ENCODE results near the gene AQP9.

Gene AQP9

DNA sequence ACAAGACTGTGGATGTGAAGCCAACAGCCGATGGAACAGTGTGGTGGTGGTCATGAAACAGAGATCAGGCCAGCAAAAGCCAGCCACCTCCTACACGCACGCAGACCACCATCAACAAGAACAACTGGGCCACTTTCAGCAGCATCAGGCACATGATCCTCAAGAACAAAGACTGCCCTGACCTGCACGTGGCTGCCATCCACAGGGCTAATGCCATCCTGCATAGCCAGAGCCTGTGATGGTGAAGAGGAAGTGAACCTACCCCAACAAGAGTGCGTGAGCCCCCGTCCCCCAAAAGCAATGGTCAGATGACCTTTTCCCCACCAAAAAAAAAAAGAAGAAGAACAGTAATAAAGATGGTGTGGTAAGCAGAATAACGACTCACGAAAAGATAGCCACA, 62.6 kb downstream of the AQP9 start:
- Histone ChIP-seq H3K27me3 (ENCODE audit: insufficient read depth, low read length) (no peaks in the 10 kb centered on the region), H3K9ac (ENCODE audit: low read length) (no peak overlapping the region), H3F3A (ENCODE audit: insufficient read depth, low read length) (no peaks in the 10 kb centered on the region), H3K9me2 (ENCODE audit: low read depth, low read length) (no peaks in the 10 kb centered on the region), H3K9me3 (ENCODE audit: low read length) (no peaks in the 10 kb centered on the region), H4K20me1 (ENCODE audit: insufficient read depth, low read length) (no peaks in the 10 kb centered on the region), H3K27ac (ENCODE audit: low read depth, low read length, poor library complexity, severe bottlenecking) (no peak overlapping the region), H3K79me2 (ENCODE audit: insufficient read depth, low read length) (no peaks in the 10 kb centered on the region), H3K4me3 (ENCODE audit: low read depth, low read length, poor library complexity, severe bottlenecking) (no peak overlapping the region), H3K4me2 (ENCODE audit: low read length) (no peak overlapping the region), H3K4me1 (ENCODE audit: insufficient read depth, low read length, severe bottlenecking) (no peaks in the 10 kb centered on the region), H3K36me3 (ENCODE audit: insufficient read depth, low read length) (no peaks in the 10 kb centered on the region), H2AFZ (ENCODE audit: low read length) (no peak overlapping the region)
- no peak for TF ChIP-seq CTCF (IDR thresholded peaks at IDR 0.05; ENCODE audit: low read length)
- no peak for TF ChIP-seq EZH2 (IDR thresholded peaks at IDR 0.05; ENCODE audit: borderline replicate concordance, low read length)

GRCh38 chr15:58201516-58201915, 63.3 kb downstream of the AQP9 start:
- H3K4me2 ChIP-seq (ENCODE audit: low read length) = no peak overlapping the region
- no peaks in the 10 kb centered on the region for H3K79me2 ChIP-seq (ENCODE audit: insufficient read depth, low read length)
- H3K27ac ChIP-seq (ENCODE audit: low read depth, low read length, poor library complexity, severe bottlenecking) = no peak overlapping the region
- H3K36me3 ChIP-seq (ENCODE audit: insufficient read depth, low read length) = no peaks in the 10 kb centered on the region
- H3F3A ChIP-seq (ENCODE audit: insufficient read depth, low read length) = no peaks in the 10 kb centered on the region
- no peaks in the 10 kb centered on the region for H4K20me1 ChIP-seq (ENCODE audit: insufficient read depth, low read length)
- H3K4me1 ChIP-seq (ENCODE audit: insufficient read depth, low read length, severe bottlenecking) = no peaks in the 10 kb centered on the region
- no peak for TF ChIP-seq CTCF (IDR thresholded peaks at IDR 0.05; ENCODE audit: low read length)
- H3K9ac ChIP-seq (ENCODE audit: low read length) = no peak overlapping the region
- no peak overlapping the region for H3K4me3 ChIP-seq (ENCODE audit: low read depth, low read length, poor library complexity, severe bottlenecking)
- no peaks in the 10 kb centered on the region for H3K9me3 ChIP-seq (ENCODE audit: low read length)
- H3K9me2 ChIP-seq (ENCODE audit: low read depth, low read length) = no peaks in the 10 kb centered on the region
- no peaks in the 10 kb centered on the region for H3K27me3 ChIP-seq (ENCODE audit: insufficient read depth, low read length)
- no peak overlapping the region for H2AFZ ChIP-seq (ENCODE audit: low read length)

DNA sequence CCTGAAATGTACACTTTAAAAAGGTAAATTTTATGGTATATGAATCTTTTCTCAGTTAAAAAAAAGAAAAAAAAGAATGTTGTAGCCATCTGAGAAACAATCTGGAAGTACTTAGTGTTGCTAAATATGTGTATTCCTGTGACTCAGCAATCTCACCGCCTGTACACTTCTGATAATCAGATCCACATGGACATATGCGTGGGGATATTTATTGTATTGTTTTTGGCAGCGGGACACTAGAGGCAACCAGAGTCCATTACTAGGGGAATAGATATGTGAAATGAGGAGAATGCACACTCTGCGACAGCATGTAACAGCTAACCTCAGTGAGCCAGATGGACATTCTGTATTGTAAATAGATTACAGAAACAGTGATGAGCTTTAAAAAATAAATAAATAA, 65.4 kb downstream of the AQP9 start:
- Histone ChIP-seq H3K4me1 (ENCODE audit: insufficient read depth, low read length, severe bottlenecking) (no peaks in the 10 kb centered on the region), H3K4me2 (ENCODE audit: low read length) (no peak overlapping the region), H3K27me3 (ENCODE audit: insufficient read depth, low read length) (no peaks in the 10 kb centered on the region), H2AFZ (ENCODE audit: low read length) (no peak overlapping the region), H3K36me3 (ENCODE audit: insufficient read depth, low read length) (no peaks in the 10 kb centered on the region), H3K27ac (ENCODE audit: low read depth, low read length, poor library complexity, severe bottlenecking) (no peak overlapping the region), H3F3A (ENCODE audit: insufficient read depth, low read length) (no peaks in the 10 kb centered on the region), H3K9me3 (ENCODE audit: low read length) (no peaks in the 10 kb centered on the region), H3K79me2 (ENCODE audit: insufficient read depth, low read length) (no peaks in the 10 kb centered on the region), H3K4me3 (ENCODE audit: low read depth, low read length, poor library complexity, severe bottlenecking) (no peak overlapping the region), H3K9ac (ENCODE audit: low read length) (no peak overlapping the region), H3K9me2 (ENCODE audit: low read depth, low read length) (no peaks in the 10 kb centered on the region), H4K20me1 (ENCODE audit: insufficient read depth, low read length) (no peaks in the 10 kb centered on the region)
- TF ChIP-seq EZH2 (IDR thresholded peaks at IDR 0.05; ENCODE audit: borderline replicate concordance, low read length) = no peak
- no peak for TF ChIP-seq CTCF (IDR thresholded peaks at IDR 0.05; ENCODE audit: low read length)

Measured in OCI-LY1 (cell line).